ENCODE measurements around the gene DKK3. TPM values are rescaled to one million over a fixed set of nuclear protein-coding genes. Genes with fewer than 3 reads are reported as not detected.

Gene DKK3
- total RNA-seq, 4 donors from 2014 or later, result 94.3 to 191 (median 127) TPM

DNA sequence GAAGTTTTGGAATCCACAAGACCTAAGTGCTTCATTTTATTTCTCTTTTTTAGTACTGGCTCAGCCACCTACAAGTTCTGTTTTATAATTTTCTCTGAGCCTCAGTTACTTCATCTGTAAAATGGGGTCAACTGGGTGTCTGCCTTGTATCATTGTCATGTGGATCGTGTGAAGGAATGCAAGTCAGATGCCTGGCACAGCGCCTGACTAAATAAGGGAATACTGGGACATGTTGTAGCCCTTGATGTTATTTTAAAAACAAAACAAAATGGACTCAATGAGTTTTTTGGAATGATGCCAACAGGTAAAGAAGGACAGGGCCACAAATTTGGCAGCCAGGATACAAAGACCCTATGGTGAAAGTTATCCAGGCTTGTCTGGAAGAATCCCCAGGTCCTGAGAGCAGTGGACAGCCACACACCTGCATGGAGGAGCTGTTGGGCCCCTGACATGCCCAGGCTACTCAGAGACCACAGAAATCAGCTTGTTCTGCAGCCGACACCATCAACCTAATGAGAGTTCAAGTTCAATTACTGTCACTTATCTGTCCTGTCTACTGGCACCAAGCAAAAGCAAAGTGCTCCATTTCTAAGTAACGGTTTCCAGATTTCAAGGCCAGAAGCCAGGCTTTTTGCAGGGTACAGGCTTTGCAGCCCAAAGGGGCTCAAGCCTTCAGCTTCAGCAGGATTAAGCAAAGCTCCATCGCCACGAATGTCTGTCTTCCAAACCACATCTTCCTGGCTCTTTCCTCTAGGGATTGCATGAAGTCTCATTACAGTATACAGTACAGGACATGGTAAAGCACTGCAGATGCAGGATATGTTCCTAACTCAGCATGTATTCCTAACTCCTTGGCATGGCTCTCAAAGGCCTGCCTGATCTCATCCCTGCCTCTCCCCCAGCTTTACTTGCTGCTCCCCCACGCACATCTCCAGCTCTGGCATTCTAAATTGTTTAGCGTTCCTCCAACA, 18.4 kb downstream of the DKK3 start:
- H3K4me1 ChIP-seq, result peaks cover 39 to 58% (median 44%) of the 10 kb centered on the region in 4 donors
- WGBS, result 72% methylated on average over 8 of the region's 8 CpGs
- H3K27ac ChIP-seq (replicated peaks in 1 of 4), result no peak overlapping the region
- H3K9me3 ChIP-seq, result no peaks in the 10 kb centered on the region
- H3K36me3 ChIP-seq, result peaks cover 0 to 8% (median 0%) of the 10 kb centered on the region in 4 donors
- no peak for DNase-seq (ENCODE audit: extremely low spot score)
- no peaks in the 10 kb centered on the region for H3K27me3 ChIP-seq
- TF ChIP-seq POLR2AphosphoS5 (IDR thresholded peaks at IDR 0.05) (peak in 1 of 2 donors; percentile 30), EP300 (IDR thresholded peaks at IDR 0.05) (no peak), POLR2A (IDR thresholded peaks at IDR 0.05; ENCODE audit: low read depth) (no peak)
- TF ChIP-seq, protein P1, sequence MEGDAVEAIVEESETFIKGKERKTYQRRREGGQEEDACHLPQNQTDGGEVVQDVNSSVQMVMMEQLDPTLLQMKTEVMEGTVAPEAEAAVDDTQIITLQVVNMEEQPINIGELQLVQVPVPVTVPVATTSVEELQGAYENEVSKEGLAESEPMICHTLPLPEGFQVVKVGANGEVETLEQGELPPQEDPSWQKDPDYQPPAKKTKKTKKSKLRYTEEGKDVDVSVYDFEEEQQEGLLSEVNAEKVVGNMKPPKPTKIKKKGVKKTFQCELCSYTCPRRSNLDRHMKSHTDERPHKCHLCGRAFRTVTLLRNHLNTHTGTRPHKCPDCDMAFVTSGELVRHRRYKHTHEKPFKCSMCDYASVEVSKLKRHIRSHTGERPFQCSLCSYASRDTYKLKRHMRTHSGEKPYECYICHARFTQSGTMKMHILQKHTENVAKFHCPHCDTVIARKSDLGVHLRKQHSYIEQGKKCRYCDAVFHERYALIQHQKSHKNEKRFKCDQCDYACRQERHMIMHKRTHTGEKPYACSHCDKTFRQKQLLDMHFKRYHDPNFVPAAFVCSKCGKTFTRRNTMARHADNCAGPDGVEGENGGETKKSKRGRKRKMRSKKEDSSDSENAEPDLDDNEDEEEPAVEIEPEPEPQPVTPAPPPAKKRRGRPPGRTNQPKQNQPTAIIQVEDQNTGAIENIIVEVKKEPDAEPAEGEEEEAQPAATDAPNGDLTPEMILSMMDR (IDR thresholded peaks at IDR 0.05), result no peak
- no peak overlapping the region for H3K4me3 ChIP-seq
- intact Hi-C loops (cut with DNase I), result no loop called here

DNA sequence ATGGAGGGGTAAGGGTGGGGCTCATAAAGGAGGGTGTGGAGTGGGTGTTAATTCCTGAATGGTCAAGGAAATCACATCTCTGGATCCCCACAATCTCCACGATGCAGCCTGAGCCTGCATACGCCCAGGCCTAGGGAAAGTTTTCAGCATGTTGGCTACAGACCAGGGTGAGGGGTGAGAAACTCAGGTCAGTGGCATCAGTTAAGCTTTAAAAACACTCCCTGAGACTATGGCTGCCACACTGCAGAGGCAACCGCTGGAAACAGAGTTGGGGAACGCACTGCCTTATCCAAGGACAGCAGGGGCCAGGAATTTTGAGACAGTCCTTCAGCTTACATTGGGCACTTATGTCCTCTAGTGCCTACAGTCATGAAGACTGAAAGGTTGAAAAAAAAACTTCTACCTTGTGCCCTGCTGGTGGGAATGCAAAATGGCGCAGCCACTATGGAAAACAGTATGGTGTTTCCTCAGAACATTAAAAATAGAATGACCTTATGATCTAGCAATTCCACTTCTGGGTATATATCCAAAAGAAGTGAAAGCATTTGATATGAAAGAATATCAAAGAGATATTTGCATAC, 19.7 kb downstream of the DKK3 start:
- intact Hi-C loops (cut with DNase I), result no loop called here
- TF ChIP-seq EP300 (IDR thresholded peaks at IDR 0.05), result no peak
- TF ChIP-seq, protein P1 (IDR thresholded peaks at IDR 0.05), result peak in 1 of 3 experiments; percentile 6
- Histone ChIP-seq H3K36me3 (no peaks in the 10 kb centered on the region), H3K27ac (replicated peaks in 1 of 4) (peak overlapping the region; percentile 4 to 51 (median 46)), H3K9me3 (no peaks in the 10 kb centered on the region), H3K27me3 (no peaks in the 10 kb centered on the region), H3K4me3 (no peak overlapping the region), H3K4me1 (peaks cover 32 to 59% (median 40%) of the 10 kb centered on the region in 4 donors)
- WGBS, result 94% methylated on average over 4 of the region's 5 CpGs
- no peak for DNase-seq (ENCODE audit: extremely low spot score)

DNA sequence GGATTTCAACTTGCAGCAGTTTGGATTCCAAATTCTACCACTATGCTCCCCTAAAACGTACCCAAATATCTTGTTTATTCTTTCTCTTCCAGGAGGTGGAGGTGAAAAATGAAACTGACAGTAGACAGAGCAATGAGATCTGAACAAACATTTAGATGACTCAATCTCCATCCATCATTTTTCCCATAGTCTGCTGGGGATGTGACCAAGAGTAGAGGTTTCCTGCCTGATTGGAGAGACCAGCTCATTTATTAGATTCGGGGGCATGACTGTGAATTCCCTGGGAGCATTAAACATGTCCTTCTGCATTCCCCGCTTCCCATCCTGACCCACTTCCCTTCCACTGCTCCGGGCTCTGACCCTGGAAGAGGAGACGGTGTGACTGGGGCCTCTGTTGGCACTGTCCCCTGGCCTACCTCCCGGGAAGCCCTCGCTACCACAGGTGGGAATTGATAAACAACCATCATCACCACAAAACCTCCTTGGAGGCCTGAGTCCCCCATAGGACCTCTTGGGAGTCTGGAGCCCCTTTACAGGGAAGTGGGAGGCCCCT, 20.3 kb downstream of the DKK3 start:
- peak overlapping the region; percentile 4 to 51 (median 46) for H3K27ac ChIP-seq (replicated peaks in 1 of 4)
- peaks cover 28 to 59% (median 39%) of the 10 kb centered on the region in 4 donors for H3K4me1 ChIP-seq
- TF ChIP-seq POLR2AphosphoS5 (IDR thresholded peaks at IDR 0.05), result no peak
- TF ChIP-seq, protein P1 (IDR thresholded peaks at IDR 0.05), result no peak
- TF ChIP-seq EP300 (IDR thresholded peaks at IDR 0.05), result no peak
- TF ChIP-seq POLR2A (IDR thresholded peaks at IDR 0.05; ENCODE audit: low read depth), result no peak

DNA sequence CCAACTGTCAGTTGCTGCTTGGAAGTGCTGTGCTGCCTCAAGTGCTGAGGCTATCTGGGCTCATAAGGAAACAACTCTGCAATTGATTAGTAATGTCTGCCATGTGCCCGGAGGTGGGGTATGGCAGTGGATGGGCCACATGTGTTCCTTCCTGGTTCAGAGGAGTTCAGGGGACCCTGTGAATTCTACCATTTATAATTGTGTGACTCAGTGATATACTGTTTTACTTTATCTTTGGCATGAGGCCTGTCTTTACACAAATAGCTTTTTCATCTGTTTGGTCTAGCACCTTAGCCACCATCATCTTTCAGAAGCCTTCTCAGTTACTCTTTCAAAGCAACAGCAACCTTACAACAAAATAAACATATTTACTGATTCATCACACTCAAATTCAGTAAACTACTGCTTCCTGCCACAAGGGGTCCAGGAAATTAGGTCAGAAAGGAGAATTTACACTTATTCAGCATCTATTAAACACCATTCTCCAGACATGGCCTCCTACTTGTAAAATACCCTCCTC, 20.9 kb downstream of the DKK3 start:
- Histone ChIP-seq H3K27me3 (no peaks in the 10 kb centered on the region), H3K4me1 (peaks cover 28 to 59% (median 43%) of the 10 kb centered on the region in 4 donors), H3K9me3 (no peaks in the 10 kb centered on the region), H3K36me3 (no peaks in the 10 kb centered on the region), H3K27ac (replicated peaks in 1 of 4) (peak overlapping the region; percentile 4 to 51 (median 46)), H3K4me3 (no peak overlapping the region)
- DNase-seq (ENCODE audit: extremely low spot score), result no peak
- intact Hi-C loops (cut with DNase I), result no loop called here
- 94% methylated on average over 1 of the region's 1 CpG for WGBS
- TF ChIP-seq, protein P1 (IDR thresholded peaks at IDR 0.05), result peak in 1 of 3 experiments; percentile 31
- no peak for TF ChIP-seq POLR2A (IDR thresholded peaks at IDR 0.05; ENCODE audit: low read depth)
- no peak for TF ChIP-seq POLR2AphosphoS5 (IDR thresholded peaks at IDR 0.05)

More for the DNA sequence above, 20.3 kb downstream of the DKK3 start:
- no peak overlapping the region for H3K4me3 ChIP-seq
- H3K36me3 ChIP-seq, result no peaks in the 10 kb centered on the region
- no peaks in the 10 kb centered on the region for H3K27me3 ChIP-seq
- no peaks in the 10 kb centered on the region for H3K9me3 ChIP-seq
- no peak for DNase-seq (ENCODE audit: extremely low spot score)
- intact Hi-C loops (cut with DNase I), result no loop called here
- 57% methylated on average over 7 of the region's 7 CpGs for WGBS
